K562 (cell line): ENCODE data around the gene AGAP3. TPM values are rescaled to one million over a fixed set of nuclear protein-coding genes. Genes with fewer than 3 reads are reported as not detected.

Experiments used
- CBX2 ChIP-seq: fragments of 200-600 bp; sonication (generic); IDR thresholded peaks from one replicate; pipeline ENCODE4 v1.6.1; 2012; ENCODE audit warnings: mild to moderate bottlenecking, low read length, inconsistent platforms; ENCODE audit not compliant: insufficient read depth, poor library complexity, severe bottlenecking
- CEBPG ChIP-seq, 3 experiments: fragments of 200-800 bp in 1 of 3; sonication (Bioruptor generic) in 1 of 3; sonication (generic) in 1 of 3; formaldehyde crosslinking in 1 of 3; IDR thresholded peaks in 2 of 3; conservative IDR thresholded peaks in 1 of 3; 2 replicates each; pipeline versions ENCODE4 v1.6.1 to v1.8.0; 2016 to 2022; ENCODE audit warnings: missing compliant biosample characterization in 2 of 3, missing genetic modification characterization in 2 of 3, mild to moderate bottlenecking in 1 of 3, missing genetic modification reagents in 1 of 3
- CREB3 ChIP-seq: fragments of 450-650 bp; conservative IDR thresholded peaks from 2 replicates; pipeline ENCODE4 v1.6.1; 2016; ENCODE audit warnings: missing genetic modification characterization, low read depth, mild to moderate bottlenecking, missing compliant biosample characterization, moderate library complexity
- CSDE1 ChIP-seq, 2 experiments: fragments of 450-650 bp; IDR thresholded peaks; 2 replicates each; pipeline ENCODE4 v1.6.1; 2016; ENCODE audit warnings: mild to moderate bottlenecking in 1 of 2
- ESRRA ChIP-seq: fragments of 450-650 bp; IDR thresholded peaks from 2 replicates; pipeline ENCODE4 v1.6.1; 2014; ENCODE audit warnings: low read depth, mild to moderate bottlenecking, moderate library complexity, borderline replicate concordance
- FOSL1 ChIP-seq: fragments of 200-800 bp; sonication (Bioruptor generic); conservative IDR thresholded peaks from 2 replicates; pipeline ENCODE4 v1.6.1; 2016; ENCODE audit warnings: missing genetic modification characterization, missing compliant biosample characterization
- GTF2F1 ChIP-seq: IDR thresholded peaks from 2 replicates; pipeline ENCODE4 v1.6.1; 2011; ENCODE audit warnings: low read depth, low read length, improper control_type of control experiment
- HDAC2 ChIP-seq: fragments of 450-650 bp; IDR thresholded peaks from 2 replicates; pipeline ENCODE4 v1.6.1; 2016; ENCODE audit warnings: mild to moderate bottlenecking
- HMG20B ChIP-seq: fragments of 250-450 bp; sonication (Bioruptor Pico); IDR thresholded peaks from 2 replicates; pipeline ENCODE4 v1.5.0; 2021; ENCODE audit warnings: mild to moderate bottlenecking
- NRF1 ChIP-seq, 2 experiments: fragments of 450-650 bp; IDR thresholded peaks in 1 of 2; conservative IDR thresholded peaks in 1 of 2; 2 replicates each; pipeline ENCODE4 v1.6.1; 2014; ENCODE audit warnings: mild to moderate bottlenecking in 2 of 2
- NUFIP1 ChIP-seq: fragments of 450-650 bp; IDR thresholded peaks from 2 replicates; pipeline ENCODE4 v1.6.1; 2018; ENCODE audit not compliant: partially characterized antibody
- SAP30 ChIP-seq: fragments of 200-600 bp; sonication (generic); IDR thresholded peaks from 2 replicates; pipeline ENCODE4 v1.6.1; 2012; ENCODE audit warnings: borderline replicate concordance, low read depth, mild to moderate bottlenecking, moderate library complexity, low read length, control low read depth, inconsistent platforms; ENCODE audit not compliant: insufficient read depth, poor library complexity, severe bottlenecking
- SMARCB1 ChIP-seq: IDR thresholded peaks from 2 replicates; pipeline ENCODE4 v1.6.1; 2011; ENCODE audit warnings: improper control_type of control experiment, low read depth; ENCODE audit not compliant: insufficient read length
- SNRNP70 ChIP-seq: fragments of 200-400 bp; formaldehyde crosslinking; optimal IDR thresholded peaks from 2 replicates; pipeline ENCODE3; 2017; ENCODE audit warnings: low read depth, low read length
- TFAP4 ChIP-seq: sonication (generic); formaldehyde crosslinking; IDR thresholded peaks from 2 replicates; pipeline ENCODE4 v1.8.0; 2022; ENCODE audit warnings: missing genetic modification reagents, mild to moderate bottlenecking, moderate library complexity, borderline replicate concordance
- THRAP3 ChIP-seq: fragments of 450-650 bp; IDR thresholded peaks from 2 replicates; pipeline ENCODE4 v1.6.1; 2016; ENCODE audit warnings: mild to moderate bottlenecking, inconsistent platforms, borderline replicate concordance
- USF1 ChIP-seq: sonication (generic); formaldehyde crosslinking; IDR thresholded peaks from 2 replicates; pipeline ENCODE4 v1.9.0; 2022; ENCODE audit warnings: mild to moderate bottlenecking, missing genetic modification reagents
- XRCC3 ChIP-seq: fragments of 450-650 bp; IDR thresholded peaks from 2 replicates; pipeline ENCODE4 v1.6.1; 2017; ENCODE audit warnings: mild to moderate bottlenecking, moderate library complexity
- polyA plus RNA-seq, 8 experiments: library from polyadenylated mRNA; depleted of rRNA in 4 of 8; stranded (reverse) in 5 of 8; unstranded in 3 of 8; fragments of >200 nt; fragmentation: Nextera tagmentation in 2 of 8; fragmentation: Illumina TruSeq in 1 of 8; extraction: Ambion mirVana in 2 of 8; extraction: Trizol in 1 of 8; gene quantifications; 2 replicates each; pipeline versions ENCODE4 v1.2.1 to v1.2.3, GENCODE V29; 2011 to 2014; ENCODE audit warnings: inconsistent platforms in 1 of 8, missing spikeins in 1 of 8
- total RNA-seq, 7 experiments: library from RNA; depleted of rRNA in 6 of 7; stranded (reverse); fragments of >200 nt in 6 of 7; fragmentation: Illumina TruSeq in 2 of 7; extraction: Trizol in 2 of 7; gene quantifications; 2 replicates each; pipeline versions ENCODE4 v1.2.1 to v1.2.3, GENCODE V29; 2011 to 2021; ENCODE audit warnings: low replicate concordance in 1 of 7
- TF ChIP-seq, protein P1 (sequence below): sonication (generic); formaldehyde crosslinking; IDR thresholded peaks from 2 replicates; pipeline ENCODE4 v1.4.0; 2020; ENCODE audit warnings: mild to moderate bottlenecking, missing genetic modification reagents
- TF ChIP-seq, protein P2 (sequence below): fragments of 250-450 bp; sonication (Bioruptor Pico); IDR thresholded peaks from 2 replicates; pipeline ENCODE4 v1.8.0; 2022; ENCODE audit warnings: inconsistent platforms

AGAP3 gene
- total and polyA plus RNA-seq, 9 of the 15 experiments (the other 6 are each of a cell fraction or from before 2014, with no cell fraction given), result 3.4 to 208 (median 62.2) TPM

GRCh38 chr7:151083824-151084160, 2.5 kb upstream of the AGAP3 start (continued):
- 0 out of 2 replicates have a peak, but pooled peaks have one; percentile 5 for TF ChIP-seq USF1 (CRISPR knock-in tag)
- TF ChIP-seq ESRRA, result no peak
- no peak for TF ChIP-seq CREB3 (tag)
- no peak for TF ChIP-seq XRCC3
- no peak for TF ChIP-seq GTF2F1
- TF ChIP-seq HDAC2, result 0 out of 2 replicates have a peak, but pooled peaks have one; percentile 2
- no peak for TF ChIP-seq SAP30
- no peak for TF ChIP-seq CSDE1 (IDR thresholded peaks at IDR 0.05)
- no peak for TF ChIP-seq CEBPG (CRISPR knock-in tag; IDR thresholded peaks at IDR 0.05)
- TF ChIP-seq CEBPG (tag; conservative IDR thresholded peaks at IDR 0.05 in 1 of 2, IDR thresholded peaks at IDR 0.05 in 1 of 2), result no peak
- no peak for TF ChIP-seq NUFIP1
- TF ChIP-seq CBX2, result no peak
- TF ChIP-seq SNRNP70, result no peak
- no peak for TF ChIP-seq THRAP3
- 0 out of 4 replicates have a peak, but pooled peaks of 1 of the 2 experiments have one; percentile 19 for TF ChIP-seq NRF1 (conservative IDR thresholded peaks at IDR 0.05 in 1 of 2, IDR thresholded peaks at IDR 0.05 in 1 of 2)
- TF ChIP-seq SMARCB1, result no peak
- no peak for TF ChIP-seq FOSL1 (tag)
- TF ChIP-seq TFAP4, result peak; percentile 7; the same call in 1 of the 2 replicates
- TF ChIP-seq, protein P1, sequence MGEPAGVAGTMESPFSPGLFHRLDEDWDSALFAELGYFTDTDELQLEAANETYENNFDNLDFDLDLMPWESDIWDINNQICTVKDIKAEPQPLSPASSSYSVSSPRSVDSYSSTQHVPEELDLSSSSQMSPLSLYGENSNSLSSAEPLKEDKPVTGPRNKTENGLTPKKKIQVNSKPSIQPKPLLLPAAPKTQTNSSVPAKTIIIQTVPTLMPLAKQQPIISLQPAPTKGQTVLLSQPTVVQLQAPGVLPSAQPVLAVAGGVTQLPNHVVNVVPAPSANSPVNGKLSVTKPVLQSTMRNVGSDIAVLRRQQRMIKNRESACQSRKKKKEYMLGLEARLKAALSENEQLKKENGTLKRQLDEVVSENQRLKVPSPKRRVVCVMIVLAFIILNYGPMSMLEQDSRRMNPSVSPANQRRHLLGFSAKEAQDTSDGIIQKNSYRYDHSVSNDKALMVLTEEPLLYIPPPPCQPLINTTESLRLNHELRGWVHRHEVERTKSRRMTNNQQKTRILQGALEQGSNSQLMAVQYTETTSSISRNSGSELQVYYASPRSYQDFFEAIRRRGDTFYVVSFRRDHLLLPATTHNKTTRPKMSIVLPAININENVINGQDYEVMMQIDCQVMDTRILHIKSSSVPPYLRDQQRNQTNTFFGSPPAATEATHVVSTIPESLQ, result peak; percentile 79
- TF ChIP-seq, protein P2, sequence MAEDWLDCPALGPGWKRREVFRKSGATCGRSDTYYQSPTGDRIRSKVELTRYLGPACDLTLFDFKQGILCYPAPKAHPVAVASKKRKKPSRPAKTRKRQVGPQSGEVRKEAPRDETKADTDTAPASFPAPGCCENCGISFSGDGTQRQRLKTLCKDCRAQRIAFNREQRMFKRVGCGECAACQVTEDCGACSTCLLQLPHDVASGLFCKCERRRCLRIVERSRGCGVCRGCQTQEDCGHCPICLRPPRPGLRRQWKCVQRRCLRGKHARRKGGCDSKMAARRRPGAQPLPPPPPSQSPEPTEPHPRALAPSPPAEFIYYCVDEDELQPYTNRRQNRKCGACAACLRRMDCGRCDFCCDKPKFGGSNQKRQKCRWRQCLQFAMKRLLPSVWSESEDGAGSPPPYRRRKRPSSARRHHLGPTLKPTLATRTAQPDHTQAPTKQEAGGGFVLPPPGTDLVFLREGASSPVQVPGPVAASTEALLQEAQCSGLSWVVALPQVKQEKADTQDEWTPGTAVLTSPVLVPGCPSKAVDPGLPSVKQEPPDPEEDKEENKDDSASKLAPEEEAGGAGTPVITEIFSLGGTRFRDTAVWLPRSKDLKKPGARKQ (CRISPR knock-in tag), result no peak
- TF ChIP-seq HMG20B (CRISPR knock-in tag), result no peak
